MM.1S (cell line): ENCODE data around the gene AGAP1.

Experiments
- DNase-seq: peaks from one replicate; pipeline ENCODE4 v3.0.0-alpha.2; 2015
- H2AFZ ChIP-seq: fragments of 300-600 bp; sonication (generic); 2 replicates; pipeline ENCODE4 v1.6.0; 2016; ENCODE audit warnings: antibody characterized with exemption, low read length
- H3F3A ChIP-seq: fragments of 300-600 bp; sonication (generic); 2 replicates; pipeline ENCODE4 v1.6.1; 2016; ENCODE audit warnings: mild to moderate bottlenecking, antibody characterized with exemption, low read length, moderate library complexity, mixed read lengths; ENCODE audit not compliant: insufficient read depth
- H3K27ac ChIP-seq: fragments of 300-600 bp; sonication (generic); 2 replicates; pipeline ENCODE4 v1.5.1; 2016; ENCODE audit warnings: mild to moderate bottlenecking, low read length
- H3K27me3 ChIP-seq: fragments of 300-600 bp; sonication (generic); replicated peaks from 2 replicates; pipeline ENCODE4 v1.6.0; 2016; ENCODE audit warnings: low read length; ENCODE audit not compliant: insufficient read depth
- H3K36me3 ChIP-seq: fragments of 300-600 bp; sonication (generic); replicated peaks from 2 replicates; pipeline ENCODE4 v1.6.1; 2016; ENCODE audit warnings: mild to moderate bottlenecking, low read length, mixed read lengths; ENCODE audit not compliant: insufficient read depth
- H3K4me1 ChIP-seq: fragments of 300-600 bp; sonication (generic); 2 replicates; pipeline ENCODE4 v1.6.1; 2016; ENCODE audit warnings: low read length, mixed read lengths
- H3K4me2 ChIP-seq: fragments of 300-600 bp; sonication (generic); 2 replicates; pipeline ENCODE4 v1.6.0; 2016; ENCODE audit warnings: low read depth, low read length
- H3K4me3 ChIP-seq: fragments of 300-600 bp; sonication (generic); 2 replicates; pipeline ENCODE4 v1.5.1; 2016; ENCODE audit warnings: low read length, mixed read lengths
- H3K79me2 ChIP-seq: fragments of 300-600 bp; sonication (generic); 2 replicates; pipeline ENCODE4 v1.6.1; 2016; ENCODE audit warnings: mixed run types, low read length, mixed read lengths
- H3K9ac ChIP-seq: fragments of 300-600 bp; sonication (generic); 2 replicates; pipeline ENCODE4 v1.6.1; 2016; ENCODE audit warnings: low read length, mixed read lengths
- H3K9me2 ChIP-seq: fragments of 300-600 bp; sonication (generic); replicated peaks from 2 replicates; pipeline ENCODE4 v1.6.1; 2016; ENCODE audit warnings: mild to moderate bottlenecking, low read length, mixed read lengths; ENCODE audit not compliant: insufficient read depth
- H3K9me3 ChIP-seq: fragments of 300-600 bp; sonication (generic); replicated peaks from 2 replicates; pipeline ENCODE4 v1.6.1; 2016; ENCODE audit warnings: mild to moderate bottlenecking, low read length, mixed read lengths; ENCODE audit not compliant: insufficient read depth
- H4K20me1 ChIP-seq: fragments of 300-600 bp; sonication (generic); 2 replicates; pipeline ENCODE4 v1.6.1; 2016; ENCODE audit warnings: mild to moderate bottlenecking, low read length, moderate library complexity, mixed read lengths; ENCODE audit not compliant: insufficient read depth
- CTCF ChIP-seq: fragments of 300-600 bp; sonication (generic); IDR thresholded peaks from 2 replicates; pipeline ENCODE4 v1.5.1; 2016; ENCODE audit warnings: antibody characterized with exemption, low read length, mixed read lengths
- EZH2 ChIP-seq: fragments of 300-600 bp; sonication (generic); optimal IDR thresholded peaks from 2 replicates; pipeline ENCODE3; 2017; ENCODE audit warnings: low read depth, mild to moderate bottlenecking, antibody characterized with exemption, low read length, mixed read lengths
- EZH2phosphoT487 ChIP-seq: fragments of 300-600 bp; sonication (generic); IDR thresholded peaks from 2 replicates; pipeline ENCODE4 v1.6.1; 2018; ENCODE audit warnings: antibody characterized with exemption, low read length

Gene AGAP1

GRCh38 chr2:236113948-236114347, 620.1 kb downstream of the AGAP1 start:
- no peak for DNase-seq
- H3K4me3 ChIP-seq = no peak overlapping the region
- H2AFZ ChIP-seq = no peak overlapping the region
- H3K36me3 ChIP-seq = no peaks in the 10 kb centered on the region
- no peaks in the 10 kb centered on the region for H3K9me2 ChIP-seq
- no peaks in the 10 kb centered on the region for H3K9me3 ChIP-seq
- no peaks in the 10 kb centered on the region for H3K4me1 ChIP-seq
- H3K9ac ChIP-seq = no peak overlapping the region
- H3K4me2 ChIP-seq = no peak overlapping the region
- no peaks in the 10 kb centered on the region for H4K20me1 ChIP-seq
- H3K27me3 ChIP-seq = no peaks in the 10 kb centered on the region
- H3F3A ChIP-seq = no peaks in the 10 kb centered on the region
- no peak for TF ChIP-seq EZH2phosphoT487
- no peak for TF ChIP-seq EZH2
- no peak for TF ChIP-seq CTCF
- H3K79me2 ChIP-seq = no peaks in the 10 kb centered on the region
- H3K27ac ChIP-seq = no peak overlapping the region

- Histone ChIP-seq H3K9me2 (no peaks in the 10 kb centered on the region), H3K4me2 (no peak overlapping the region), H4K20me1 (no peaks in the 10 kb centered on the region), H3F3A (no peaks in the 10 kb centered on the region), H3K36me3 (no peaks in the 10 kb centered on the region), H3K79me2 (no peaks in the 10 kb centered on the region), H3K9me3 (no peaks in the 10 kb centered on the region), H3K27ac (no peak overlapping the region), H2AFZ (no peak overlapping the region), H3K9ac (no peak overlapping the region), H3K27me3 (no peaks in the 10 kb centered on the region), H3K4me1 (no peaks in the 10 kb centered on the region), H3K4me3 (no peak overlapping the region)
- DNase-seq = no peak
- no peak for TF ChIP-seq EZH2
- TF ChIP-seq EZH2phosphoT487 = no peak
- TF ChIP-seq CTCF = no peak
These were observed 621.1 kb downstream of the AGAP1 start for GRCh38 chr2:236114959-236115358.

GRCh38 chr2:236117401-236117800, 623.6 kb downstream of the AGAP1 start:
- Histone ChIP-seq H3K79me2 (no peaks in the 10 kb centered on the region), H3K9me2 (no peaks in the 10 kb centered on the region), H3F3A (no peaks in the 10 kb centered on the region), H3K9me3 (no peaks in the 10 kb centered on the region), H3K9ac (no peak overlapping the region), H3K36me3 (no peaks in the 10 kb centered on the region), H3K4me2 (no peak overlapping the region), H3K4me3 (no peak overlapping the region), H3K27me3 (no peaks in the 10 kb centered on the region), H3K27ac (no peak overlapping the region), H3K4me1 (no peaks in the 10 kb centered on the region), H2AFZ (no peak overlapping the region), H4K20me1 (no peaks in the 10 kb centered on the region)
- TF ChIP-seq CTCF (no peak), EZH2 (no peak), EZH2phosphoT487 (no peak)
- DNase-seq = no peak
